AG04449 (cell line): ENCODE data around the gene CRYZ.
"Not testable (repeated sequence)": the region's sequence is repeated elsewhere in the genome, so short reads cannot be mapped to it uniquely, and the experiment has no call there.

ENCODE experiments used
- CTCF ChIA-PET: fragments of 350-600 bp; formaldehyde crosslinking; extraction: SDS; loops from one replicate; lab custom pipeline; 2021; ENCODE audit warnings: antibody characterized with exemption; lab: Yijun Ruan, JAX
- POLR2A ChIA-PET: fragments of 400-600, 350-600 bp; formaldehyde crosslinking; extraction: SDS; loops from one replicate; lab custom pipeline; 2020; ENCODE audit warnings: antibody characterized with exemption, inconsistent platforms; lab: Yijun Ruan, JAX
- DNase-seq: peaks from one replicate; pipeline ENCODE4 v3.0.0-alpha.2; 2010; ENCODE audit warnings: low read depth, low spot score
- H3K4me3 ChIP-seq: 2 replicates; pipeline ENCODE4 v1.5.1; 2011; ENCODE audit warnings: low read depth, mild to moderate bottlenecking, control low read depth, low read length
- TF ChIP-seq, protein P1 (sequence below): IDR thresholded peaks from one replicate; pipeline ENCODE4 v1.5.1; 2011; ENCODE audit warnings: mild to moderate bottlenecking, moderate library complexity, low read length, control low read depth, inconsistent platforms; ENCODE audit not compliant: insufficient read depth; ENCODE audit errors: missing control alignments

The CRYZ gene

DNA sequence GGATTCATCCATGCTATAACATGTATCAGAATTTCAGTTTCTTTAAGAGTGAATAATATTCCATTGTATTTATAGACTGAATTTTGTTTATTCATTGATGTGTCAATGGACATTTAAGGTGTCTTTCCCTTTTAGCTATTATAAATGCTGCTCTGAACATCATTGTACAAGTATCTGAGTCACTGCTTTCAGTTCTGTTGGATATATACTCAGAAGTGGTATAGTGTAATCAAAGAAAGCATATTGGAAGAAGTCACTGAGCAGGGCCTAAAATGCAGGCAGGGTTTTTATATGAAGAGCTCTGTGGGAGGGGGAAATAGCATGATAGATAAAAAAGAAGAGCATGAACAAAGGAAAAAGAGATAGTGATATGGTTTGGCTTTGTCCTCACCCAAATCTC lies 22.6 kb upstream of the CRYZ start:
- ChIA-PET POLR2A (no interaction called here), CTCF (no interaction called here)
- no peak overlapping the region for H3K4me3 ChIP-seq
- no peak for DNase-seq
- TF ChIP-seq, protein P1, sequence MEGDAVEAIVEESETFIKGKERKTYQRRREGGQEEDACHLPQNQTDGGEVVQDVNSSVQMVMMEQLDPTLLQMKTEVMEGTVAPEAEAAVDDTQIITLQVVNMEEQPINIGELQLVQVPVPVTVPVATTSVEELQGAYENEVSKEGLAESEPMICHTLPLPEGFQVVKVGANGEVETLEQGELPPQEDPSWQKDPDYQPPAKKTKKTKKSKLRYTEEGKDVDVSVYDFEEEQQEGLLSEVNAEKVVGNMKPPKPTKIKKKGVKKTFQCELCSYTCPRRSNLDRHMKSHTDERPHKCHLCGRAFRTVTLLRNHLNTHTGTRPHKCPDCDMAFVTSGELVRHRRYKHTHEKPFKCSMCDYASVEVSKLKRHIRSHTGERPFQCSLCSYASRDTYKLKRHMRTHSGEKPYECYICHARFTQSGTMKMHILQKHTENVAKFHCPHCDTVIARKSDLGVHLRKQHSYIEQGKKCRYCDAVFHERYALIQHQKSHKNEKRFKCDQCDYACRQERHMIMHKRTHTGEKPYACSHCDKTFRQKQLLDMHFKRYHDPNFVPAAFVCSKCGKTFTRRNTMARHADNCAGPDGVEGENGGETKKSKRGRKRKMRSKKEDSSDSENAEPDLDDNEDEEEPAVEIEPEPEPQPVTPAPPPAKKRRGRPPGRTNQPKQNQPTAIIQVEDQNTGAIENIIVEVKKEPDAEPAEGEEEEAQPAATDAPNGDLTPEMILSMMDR = no peak

DNA sequence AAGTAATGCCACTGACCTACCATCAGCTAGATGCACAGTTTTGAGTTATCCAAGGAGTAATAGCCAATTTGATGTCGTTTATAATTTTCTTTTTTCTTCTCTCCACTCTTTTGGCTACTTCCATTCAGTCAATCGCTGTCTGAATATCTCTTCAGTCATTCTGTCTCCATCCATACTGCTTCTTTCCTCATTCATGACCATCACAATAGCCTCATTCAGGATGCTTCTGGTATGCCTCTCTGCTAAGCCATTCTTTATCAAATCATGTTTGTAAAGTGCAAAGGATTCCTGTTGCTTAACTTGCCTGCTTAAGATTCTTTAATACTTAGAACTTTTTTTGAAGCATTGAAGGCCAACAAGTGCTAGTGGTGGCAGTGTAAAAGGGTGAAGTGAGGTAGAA lies 20.3 kb upstream of the CRYZ start:
- ChIA-PET POLR2A (no interaction called here), CTCF (interaction anchor here (1.3 kb wide), 1 partner anchor 19 kb away, joined by 5 read pairs; no protein-coding TSS in a partner anchor)
- TF ChIP-seq, protein P1 = no peak
- no peak overlapping the region for H3K4me3 ChIP-seq
- DNase-seq = no peak

DNA sequence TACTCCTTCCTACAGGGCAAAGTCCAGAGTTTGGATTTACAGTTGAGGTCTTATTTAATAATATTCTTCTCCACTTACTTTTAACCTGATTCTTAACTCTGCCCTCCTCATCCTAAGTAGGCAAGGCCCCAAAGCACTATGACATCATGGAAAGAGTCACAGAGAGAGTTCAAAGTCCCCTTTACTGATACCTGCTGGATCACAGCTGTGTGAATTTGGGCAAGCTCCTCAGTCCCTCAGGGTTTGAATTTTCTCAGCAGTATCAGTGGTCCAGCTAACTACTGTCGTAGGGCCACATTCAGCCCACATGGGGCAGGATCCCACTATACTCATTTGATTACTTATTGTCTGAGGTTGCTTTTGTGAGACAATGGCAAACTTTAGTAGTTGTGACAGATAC lies 16.1 kb upstream of the CRYZ start:
- TF ChIP-seq, protein P1 = no peak
- CTCF ChIA-PET = interaction anchor here (1.3 kb wide), 1 partner anchor 15 kb away, joined by 4 read pairs; no protein-coding TSS in a partner anchor
- no peak for DNase-seq
- POLR2A ChIA-PET = no interaction called here
- no peak overlapping the region for H3K4me3 ChIP-seq

DNA sequence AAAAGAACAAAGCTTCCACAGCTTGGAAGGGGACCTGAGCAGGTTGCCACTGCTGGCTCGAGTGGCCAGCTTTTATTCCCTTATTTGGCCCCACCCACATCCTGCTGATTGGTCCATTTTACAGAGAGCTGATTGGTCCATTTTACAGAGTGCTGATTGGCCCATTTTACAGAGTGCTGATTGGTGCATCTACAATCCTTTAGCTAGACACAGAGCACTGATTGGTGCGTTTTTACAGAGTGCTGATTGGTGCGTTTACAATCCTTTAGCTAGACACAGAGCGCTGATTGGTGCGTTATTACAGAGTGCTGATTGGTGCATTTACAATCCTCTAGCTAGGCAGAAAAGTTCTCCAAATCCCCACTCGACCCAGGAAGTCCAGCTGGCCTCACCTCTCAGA lies 12.4 kb upstream of the CRYZ start:
- CTCF ChIA-PET = interaction anchor here (3.6 kb wide), 1 partner anchor 11 kb away, joined by 16 read pairs; the partner anchor contains the start of genes CRYZ and TYW3
- POLR2A ChIA-PET = not testable (repeated sequence)

DNA sequence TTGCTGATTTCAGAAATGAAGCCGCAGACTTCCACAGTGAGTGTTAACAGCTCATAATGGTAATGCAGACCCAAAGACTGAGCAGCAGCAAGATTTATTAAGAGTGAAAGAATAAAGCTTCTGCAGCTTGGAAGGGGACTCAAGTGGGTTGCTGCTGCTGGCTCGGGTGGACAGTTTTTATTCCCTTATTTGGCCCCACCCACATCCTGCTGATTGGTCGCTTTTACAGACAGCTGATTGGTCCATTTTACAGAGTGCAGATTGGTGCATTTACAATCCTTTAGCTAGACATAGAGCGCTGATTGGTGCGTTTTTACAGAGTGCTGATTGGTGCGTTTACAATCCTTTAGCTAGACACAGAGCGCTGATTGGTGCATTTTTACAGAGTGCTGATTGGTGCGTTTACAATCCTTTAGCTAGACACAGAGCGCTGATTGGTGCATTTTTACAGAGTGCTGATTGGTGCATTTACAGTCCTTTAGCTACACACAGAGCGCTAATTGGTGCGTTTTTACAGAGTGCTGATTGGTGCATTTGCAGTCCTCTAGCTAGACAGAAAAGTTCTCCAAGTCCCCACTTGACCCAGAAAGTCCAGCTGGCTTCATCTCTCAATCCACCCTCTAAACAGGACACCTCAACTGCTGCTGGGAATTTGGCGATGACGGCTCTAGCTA lies 7.6 kb upstream of the CRYZ start:
- POLR2A ChIA-PET, DNase-seq, CTCF ChIA-PET, H3K4me3 ChIP-seq: not testable (repeated sequence)

More for the DNA sequence above, 12.4 kb upstream of the CRYZ start:
- H3K4me3 ChIP-seq, DNase-seq: not testable (repeated sequence)

DNA sequence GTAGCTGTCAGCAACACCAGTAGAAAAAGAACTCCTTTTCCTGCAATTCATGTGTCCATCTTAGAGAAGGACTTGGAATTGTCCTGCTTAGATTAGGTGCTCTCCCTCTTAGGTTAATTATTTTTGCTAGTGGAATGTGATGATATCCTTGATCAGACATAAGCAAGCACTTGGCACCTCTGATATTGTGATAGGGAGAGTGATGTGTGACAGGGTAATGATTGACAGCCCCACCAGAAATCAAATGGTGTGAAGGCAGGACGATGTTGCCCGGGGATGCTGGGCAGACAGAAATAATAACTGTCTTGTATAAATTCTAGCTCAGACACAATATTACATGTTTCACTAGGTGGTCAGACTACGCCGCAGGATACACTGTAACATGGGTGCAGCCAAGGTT lies 4.5 kb upstream of the CRYZ start:
- TF ChIP-seq, protein P1 = no peak
- ChIA-PET CTCF (no interaction called here), POLR2A (no interaction called here)
- no peak for DNase-seq
- H3K4me3 ChIP-seq = no peak overlapping the region

DNA sequence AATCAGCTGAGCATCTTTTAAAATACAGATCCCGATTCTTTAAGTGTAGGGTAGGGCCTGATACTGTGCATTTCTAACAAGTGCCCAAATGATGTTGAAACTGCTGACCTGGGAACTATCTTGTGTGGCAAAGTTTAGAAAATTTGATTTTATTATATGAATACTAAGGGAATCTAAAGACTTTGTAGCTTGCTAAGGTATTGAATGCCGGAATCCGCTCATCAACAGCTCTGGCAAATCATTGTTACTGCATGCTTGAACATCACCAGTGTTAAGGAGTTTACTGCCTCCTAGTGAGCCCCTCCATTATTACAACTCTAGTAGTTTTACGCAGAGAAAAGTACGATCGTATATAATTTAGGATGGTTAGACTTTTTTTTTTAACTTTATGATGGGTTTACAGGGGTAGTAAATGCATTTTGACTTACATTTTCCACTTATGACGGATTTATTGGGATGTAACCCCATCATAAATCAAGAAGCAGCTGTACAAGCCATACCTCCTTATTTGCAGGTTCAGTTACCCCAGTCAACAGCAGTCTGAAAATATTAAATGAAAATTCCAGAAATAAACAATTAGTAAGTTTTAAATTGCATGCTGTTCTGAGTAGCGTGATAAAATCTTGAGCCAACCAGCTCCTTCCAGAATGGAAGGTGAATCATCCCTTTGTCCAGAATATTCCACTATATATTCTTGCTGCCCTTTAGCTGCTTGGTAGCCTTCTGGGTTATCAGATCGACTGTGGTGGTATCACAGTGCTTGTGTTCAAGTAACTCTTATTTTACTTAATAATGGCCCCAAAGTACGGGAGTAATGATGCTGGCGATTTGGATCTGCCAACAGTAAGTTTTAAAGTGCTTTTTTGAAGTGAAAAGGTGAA lies 994 bp upstream of the CRYZ start:
- DNase-seq = no peak
- H3K4me3 ChIP-seq = peak overlapping the region; percentile 100
- ChIA-PET POLR2A (no interaction called here), CTCF (interaction anchor here (0.6 to 2.6 kb wide), 19 partner anchors 10 to 504 kb away, joined by 3 to 19 read pairs (median 6); no protein-coding TSS in a partner anchor)
- TF ChIP-seq, protein P1 = peak; percentile 74

DNA sequence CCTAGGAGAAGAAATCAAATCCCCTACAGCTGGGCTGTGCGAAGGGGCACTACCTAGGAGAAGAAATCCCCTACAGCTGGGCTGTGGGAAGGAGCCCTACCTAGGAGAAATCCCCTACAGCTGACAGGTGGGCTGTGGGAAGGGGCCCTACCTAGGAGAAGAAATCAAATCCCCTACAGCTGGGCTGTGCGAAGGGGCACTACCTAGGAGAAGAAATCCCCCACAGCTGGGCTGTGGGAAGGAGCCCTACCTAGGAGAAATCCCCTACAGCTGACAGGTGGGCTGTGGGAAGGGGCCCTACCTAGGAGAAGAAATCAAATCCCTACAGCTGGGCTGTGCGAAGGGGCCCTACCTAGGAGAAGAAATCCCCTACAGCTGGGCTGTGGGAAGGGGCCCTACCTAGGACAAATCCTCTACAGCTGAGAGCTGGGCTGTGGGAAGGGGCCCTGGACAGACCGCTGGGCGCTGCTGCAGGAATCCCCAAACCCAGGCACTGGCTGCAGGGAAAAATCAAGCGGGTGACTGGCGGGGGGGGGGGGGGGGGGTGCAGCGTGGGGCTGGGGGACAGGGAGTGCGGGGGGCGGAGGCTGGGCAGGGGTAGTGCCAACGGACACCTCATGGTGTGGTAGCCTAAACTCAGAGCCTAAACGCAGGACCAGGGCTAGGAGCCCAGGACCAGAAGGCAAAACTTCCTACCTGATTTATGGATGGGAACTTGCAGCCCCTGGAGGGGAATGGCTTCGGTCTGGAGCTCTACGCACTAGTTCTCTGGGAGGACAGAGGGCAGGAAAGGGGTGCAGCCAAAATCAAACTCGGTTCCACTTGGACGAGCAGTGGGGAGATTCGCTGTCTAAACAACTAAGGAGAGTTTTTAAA lies 541 bp downstream of the CRYZ start:
- POLR2A ChIA-PET, DNase-seq: not testable (repeated sequence)
- CTCF ChIA-PET = interaction anchor here (1.4 to 2.6 kb wide), 9 partner anchors 10 to 42 kb away, joined by 4 to 19 read pairs (median 7); no protein-coding TSS in a partner anchor
- peak overlapping the region; percentile 100 for H3K4me3 ChIP-seq
